ENCODE results near the gene NPR3. TPM values are rescaled to one million over a fixed set of nuclear protein-coding genes. Genes with fewer than 3 reads are reported as not detected.
"Not testable (repeated sequence)": the region's sequence is repeated elsewhere in the genome, so short reads cannot be mapped to it uniquely, and the experiment has no call there.

The NPR3 gene
- total RNA-seq, 1 donor from 2014 or later, result 3.8 TPM

DNA sequence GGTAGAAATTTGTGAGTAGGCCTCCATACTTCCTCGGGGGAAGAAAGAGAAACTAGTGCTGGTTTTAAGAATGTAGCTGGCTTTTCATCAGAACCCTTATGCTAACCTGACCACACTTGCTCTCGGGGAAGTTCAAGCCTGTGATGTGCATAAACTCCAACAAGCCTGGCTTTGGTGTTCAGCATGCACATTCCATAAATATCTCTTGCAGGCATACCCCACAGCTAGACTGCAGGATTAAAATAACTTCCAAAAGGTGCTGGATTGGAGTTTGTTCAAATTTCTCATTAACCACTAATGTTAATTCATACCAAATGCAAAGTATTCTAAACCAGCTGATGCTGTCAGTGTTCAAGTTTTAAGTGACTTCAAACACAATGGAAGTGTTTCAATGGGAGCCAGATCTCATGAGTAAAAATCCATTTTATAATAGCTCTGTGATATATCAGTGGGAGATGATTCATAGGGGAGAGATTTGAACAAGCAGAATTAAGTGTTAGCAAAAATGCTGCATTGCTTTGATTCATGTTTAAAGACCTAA, 79.4 kb downstream of the NPR3 start:
- H3K27me3 Mint-ChIP-seq (ENCODE audit: low read depth), result peaks cover 7% of the 10 kb centered on the region
- no peak for DNase-seq (ENCODE audit: low spot score in 2 of 2, unreplicated experiment in 2 of 2)
- peaks cover 24% of the 10 kb centered on the region for H3K4me1 Mint-ChIP-seq
- TF ChIP-seq, protein P1, sequence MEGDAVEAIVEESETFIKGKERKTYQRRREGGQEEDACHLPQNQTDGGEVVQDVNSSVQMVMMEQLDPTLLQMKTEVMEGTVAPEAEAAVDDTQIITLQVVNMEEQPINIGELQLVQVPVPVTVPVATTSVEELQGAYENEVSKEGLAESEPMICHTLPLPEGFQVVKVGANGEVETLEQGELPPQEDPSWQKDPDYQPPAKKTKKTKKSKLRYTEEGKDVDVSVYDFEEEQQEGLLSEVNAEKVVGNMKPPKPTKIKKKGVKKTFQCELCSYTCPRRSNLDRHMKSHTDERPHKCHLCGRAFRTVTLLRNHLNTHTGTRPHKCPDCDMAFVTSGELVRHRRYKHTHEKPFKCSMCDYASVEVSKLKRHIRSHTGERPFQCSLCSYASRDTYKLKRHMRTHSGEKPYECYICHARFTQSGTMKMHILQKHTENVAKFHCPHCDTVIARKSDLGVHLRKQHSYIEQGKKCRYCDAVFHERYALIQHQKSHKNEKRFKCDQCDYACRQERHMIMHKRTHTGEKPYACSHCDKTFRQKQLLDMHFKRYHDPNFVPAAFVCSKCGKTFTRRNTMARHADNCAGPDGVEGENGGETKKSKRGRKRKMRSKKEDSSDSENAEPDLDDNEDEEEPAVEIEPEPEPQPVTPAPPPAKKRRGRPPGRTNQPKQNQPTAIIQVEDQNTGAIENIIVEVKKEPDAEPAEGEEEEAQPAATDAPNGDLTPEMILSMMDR (IDR thresholded peaks at IDR 0.05; ENCODE audit: unreplicated experiment), result no peak
- no peaks in the 10 kb centered on the region for H3K36me3 Mint-ChIP-seq
- no peak overlapping the region for H3K4me3 Mint-ChIP-seq
- H3K9me3 Mint-ChIP-seq, result no peaks in the 10 kb centered on the region
- H3K27ac Mint-ChIP-seq, result no peak overlapping the region

GRCh38 chr5:32791536-32792243, 80.6 kb downstream of the NPR3 start:
- Mint-ChIP-seq H3K27me3 (ENCODE audit: low read depth) (peaks cover 4% of the 10 kb centered on the region), H3K4me3 (no peak overlapping the region), H3K4me1 (peaks cover 12% of the 10 kb centered on the region), H3K9me3 (peaks cover 8% of the 10 kb centered on the region), H3K27ac (no peak overlapping the region), H3K36me3 (no peaks in the 10 kb centered on the region)
- TF ChIP-seq, protein P1 (IDR thresholded peaks at IDR 0.05; ENCODE audit: unreplicated experiment), result no peak
- DNase-seq (ENCODE audit: low spot score in 2 of 2, unreplicated experiment in 2 of 2), result no peak

- Mint-ChIP-seq H3K27ac (no peak overlapping the region), H3K9me3 (peaks cover 8% of the 10 kb centered on the region), H3K36me3 (no peaks in the 10 kb centered on the region), H3K4me1 (peaks cover 8% of the 10 kb centered on the region), H3K27me3 (ENCODE audit: low read depth) (peaks cover 11% of the 10 kb centered on the region), H3K4me3 (no peak overlapping the region)
- DNase-seq (ENCODE audit: low spot score in 2 of 2, unreplicated experiment in 2 of 2), result no peak
- TF ChIP-seq, protein P1 (IDR thresholded peaks at IDR 0.05; ENCODE audit: unreplicated experiment), result no peak
Observed at GRCh38 chr5:32794086-32794485, 83.0 kb downstream of the NPR3 start.

GRCh38 chr5:32802764-32803163, 91.6 kb downstream of the NPR3 start:
- TF ChIP-seq, protein P1 (IDR thresholded peaks at IDR 0.05; ENCODE audit: unreplicated experiment), result no peak
- Mint-ChIP-seq H3K36me3 (no peaks in the 10 kb centered on the region), H3K27ac (no peak overlapping the region)

DNA sequence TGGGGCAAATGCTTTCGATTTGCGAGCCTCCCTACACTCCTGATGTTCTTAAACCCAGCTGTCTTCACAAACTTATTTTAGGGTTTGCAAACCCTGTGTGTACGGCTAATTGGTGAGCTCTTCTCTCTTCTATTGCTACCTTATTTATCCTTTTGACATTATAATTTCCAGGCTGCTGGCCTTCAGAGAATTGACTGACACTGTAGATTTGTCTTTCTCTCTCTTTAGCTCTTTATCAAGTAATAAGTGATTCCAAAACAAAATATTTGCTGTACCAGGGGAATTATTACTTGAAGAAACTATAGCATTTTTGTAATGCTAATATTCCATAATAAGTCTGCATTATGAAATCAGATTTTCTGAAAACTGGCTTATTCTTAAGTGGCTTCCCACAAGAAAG, 92.5 kb downstream of the NPR3 start:
- Mint-ChIP-seq H3K4me3 (no peak overlapping the region), H3K36me3 (no peaks in the 10 kb centered on the region), H3K4me1 (peaks cover 12% of the 10 kb centered on the region), H3K27ac (no peak overlapping the region), H3K9me3 (peaks cover 18% of the 10 kb centered on the region), H3K27me3 (ENCODE audit: low read depth) (peaks cover 5% of the 10 kb centered on the region)
- no peak for DNase-seq (ENCODE audit: low spot score in 2 of 2, unreplicated experiment in 2 of 2)
- TF ChIP-seq, protein P1 (IDR thresholded peaks at IDR 0.05; ENCODE audit: unreplicated experiment), result no peak

More at GRCh38 chr5:32802764-32803163, 91.6 kb downstream of the NPR3 start:
- Mint-ChIP-seq H3K4me3 (no peak overlapping the region), H3K9me3 (peaks cover 18% of the 10 kb centered on the region), H3K4me1 (peaks cover 7% of the 10 kb centered on the region), H3K27me3 (ENCODE audit: low read depth) (peaks cover 10% of the 10 kb centered on the region)
- DNase-seq (ENCODE audit: low spot score in 2 of 2, unreplicated experiment in 2 of 2), result no peak

GRCh38 chr5:32805462-32805861, 94.3 kb downstream of the NPR3 start:
- not testable (repeated sequence) for DNase-seq (ENCODE audit: low spot score in 2 of 2, unreplicated experiment in 2 of 2); H3K36me3 Mint-ChIP-seq; H3K27ac Mint-ChIP-seq

More at GRCh38 chr5:32805462-32805861, 94.3 kb downstream of the NPR3 start:
- Mint-ChIP-seq H3K9me3 (peaks cover 13% of the 10 kb centered on the region), H3K4me1 (peaks cover 17% of the 10 kb centered on the region)
- H3K27me3 Mint-ChIP-seq (ENCODE audit: low read depth); H3K4me3 Mint-ChIP-seq: not testable (repeated sequence)
